Measurements from ENCODE around the gene MACROH2A1.

The MACROH2A1 gene

DNA sequence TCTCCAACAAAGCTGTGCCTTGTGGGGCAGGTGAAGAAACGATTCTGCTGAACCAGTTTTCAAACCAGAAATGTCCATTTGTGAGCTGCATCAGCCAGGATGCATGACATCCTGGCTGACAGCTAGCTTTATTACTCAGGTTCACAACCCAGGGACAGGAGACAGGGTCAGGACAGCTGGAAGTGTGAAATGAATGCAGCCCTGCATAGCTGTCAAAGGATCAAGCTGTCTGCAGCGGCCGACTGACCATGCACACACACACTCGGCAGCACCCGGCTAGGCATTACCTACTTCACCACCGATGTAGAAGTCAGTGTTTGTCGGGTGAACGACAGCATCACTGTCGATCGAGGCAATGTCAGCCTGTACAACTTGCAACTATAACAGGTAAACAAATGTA, 48.5 kb downstream of the MACROH2A1 start:
- no peak for DNase-seq

GRCh38 chr5:135349886-135350285, 49.1 kb downstream of the MACROH2A1 start:
- no peak for DNase-seq

- DNase-seq, result no peak
These were observed 49.6 kb downstream of the MACROH2A1 start for GRCh38 chr5:135349451-135349850.

DNA sequence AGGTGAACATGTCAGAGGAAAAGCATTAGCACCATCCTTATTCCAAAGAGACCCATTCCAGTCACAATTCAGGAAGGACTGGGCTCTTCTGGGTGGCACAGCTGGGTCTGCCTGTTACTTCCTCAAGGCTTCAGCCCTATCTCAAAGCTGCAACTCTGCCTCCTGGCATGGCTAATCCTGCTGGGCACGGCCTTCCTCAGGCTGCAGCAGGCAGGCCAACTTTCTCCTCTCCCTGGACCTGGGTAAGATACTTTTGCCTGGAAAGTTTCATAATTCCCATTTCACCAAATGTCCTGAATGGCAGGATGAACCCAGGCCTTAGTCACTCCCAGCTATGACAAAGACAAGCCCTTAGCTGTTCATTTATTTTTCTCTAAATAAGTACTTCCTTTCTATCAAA, 50.1 kb downstream of the MACROH2A1 start:
- DNase-seq, result no peak

DNA sequence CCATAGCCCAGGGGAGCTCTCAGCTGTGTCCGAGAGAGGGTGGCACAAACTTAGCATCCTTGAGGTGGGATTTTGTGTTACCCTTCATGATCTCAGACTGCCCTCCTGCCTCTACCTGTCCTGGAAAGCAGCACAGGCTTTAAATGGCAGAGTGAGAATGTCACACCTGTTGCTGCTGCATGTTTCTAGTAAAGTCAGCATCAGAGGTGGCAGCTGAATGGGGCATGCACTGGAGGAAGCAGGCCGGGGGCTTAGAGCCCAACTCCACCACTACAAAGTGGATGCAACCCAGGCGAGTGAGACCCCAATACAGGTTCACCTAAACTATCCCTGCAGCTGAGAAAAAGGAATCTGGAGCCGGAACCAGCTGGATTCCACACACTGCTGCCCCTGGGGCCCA, 51.6 kb downstream of the MACROH2A1 start:
- no peak for DNase-seq

- DNase-seq, result no peak
These were observed 52.9 kb downstream of the MACROH2A1 start for GRCh38 chr5:135345956-135346731.

DNA sequence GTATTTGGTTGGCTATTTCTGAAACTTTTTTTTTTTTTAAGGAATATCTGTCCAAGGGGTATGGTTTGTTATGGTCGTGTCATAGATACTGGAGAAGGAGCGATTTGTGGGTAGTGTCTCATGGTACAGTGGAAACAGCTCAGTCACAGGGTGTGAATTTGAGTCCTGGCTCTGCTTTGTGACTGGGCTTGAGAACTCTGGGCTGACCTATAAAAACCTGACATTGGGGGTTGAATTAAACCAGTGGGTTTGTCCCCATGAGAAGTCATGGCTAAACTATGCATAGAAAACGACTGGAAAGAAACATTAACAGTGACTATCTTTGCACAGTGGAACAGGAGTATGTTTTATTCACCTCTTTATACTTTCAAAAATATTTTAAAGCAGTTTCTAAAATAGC, 54.7 kb downstream of the MACROH2A1 start:
- no peak for DNase-seq

DNA sequence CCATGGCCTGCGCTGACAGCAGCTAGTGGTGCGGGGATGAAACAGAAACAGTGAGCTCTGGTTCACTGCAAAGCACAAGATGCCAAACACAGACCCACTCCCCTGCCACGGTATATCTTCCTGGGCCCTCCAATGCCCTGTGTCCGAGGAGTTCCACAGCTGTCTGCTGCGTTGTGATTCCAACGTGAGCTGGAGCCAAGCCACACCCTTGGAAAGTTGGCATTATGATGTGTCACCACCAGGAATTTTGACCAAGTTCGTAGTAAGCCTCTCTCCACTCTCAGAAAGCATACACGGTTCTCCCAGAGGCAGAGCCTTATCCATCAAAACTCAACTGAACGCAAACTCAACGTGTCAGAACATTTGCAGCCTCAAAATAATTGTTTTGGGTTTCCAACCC, 55.6 kb downstream of the MACROH2A1 start:
- DNase-seq, result no peak

GRCh38 chr5:135342551-135342875, 56.5 kb downstream of the MACROH2A1 start:
- no peak for DNase-seq

DNA sequence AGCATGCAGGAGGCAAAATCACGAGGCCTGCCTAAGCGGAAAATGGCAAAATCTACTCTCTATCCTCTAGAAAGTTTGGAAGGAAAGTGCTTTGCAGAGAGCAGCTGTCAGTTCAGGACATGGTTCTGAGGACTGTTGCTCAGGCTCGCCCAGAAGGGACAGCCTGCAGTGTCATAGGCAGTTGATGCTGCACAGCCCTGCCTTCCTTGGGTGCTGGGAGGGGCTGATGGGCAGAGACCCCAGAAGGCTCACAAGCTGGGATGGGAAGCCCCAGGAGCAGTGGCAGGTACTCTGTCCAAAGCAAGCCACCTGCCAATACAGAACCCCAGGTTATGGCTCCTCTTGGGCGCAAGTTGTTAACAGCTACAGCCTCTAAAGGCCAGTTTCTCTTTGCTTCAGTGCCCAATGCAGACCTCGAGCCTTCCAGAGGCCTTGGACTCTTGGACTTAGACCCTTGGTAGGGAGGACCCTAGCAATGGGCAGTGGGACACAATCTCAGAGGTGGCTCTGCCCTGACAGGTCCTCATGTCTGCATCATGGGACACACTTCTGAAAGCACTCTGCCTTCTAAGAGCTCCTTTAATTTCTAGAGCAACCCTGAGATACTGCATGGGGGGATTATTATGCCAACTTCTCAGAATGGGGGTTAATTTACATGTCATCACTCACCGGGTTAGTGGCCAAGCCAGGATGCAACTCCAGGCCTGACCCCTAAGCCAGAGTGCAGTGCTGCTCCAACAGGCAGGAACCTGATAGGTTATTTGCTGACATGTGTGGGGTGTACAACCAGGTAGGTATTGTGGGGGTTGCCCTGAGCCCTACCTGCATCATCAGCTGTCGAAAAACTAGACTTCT, 57.1 kb downstream of the MACROH2A1 start:
- no peak for DNase-seq

- DNase-seq, result no peak
These were observed 57.9 kb downstream of the MACROH2A1 start for GRCh38 chr5:135341016-135341666.

DNA sequence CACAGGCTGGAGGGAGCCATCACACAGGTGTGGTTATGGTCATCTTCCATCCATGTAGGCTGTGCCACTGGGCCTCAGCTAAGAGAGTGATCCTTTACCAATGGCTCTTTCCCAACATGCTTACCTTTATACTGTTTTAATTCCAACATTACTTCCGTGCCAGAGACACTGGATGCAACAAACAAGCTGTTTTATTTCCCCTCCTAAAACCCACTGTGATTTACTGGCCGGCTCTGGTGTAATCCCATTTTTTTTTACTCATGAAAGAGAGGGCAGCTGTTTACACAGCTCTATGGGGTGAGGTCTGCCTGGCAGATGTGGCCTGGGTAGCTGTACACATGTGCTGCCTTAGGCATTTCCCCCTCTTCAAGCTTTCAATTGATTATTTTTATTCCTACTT, 58.5 kb downstream of the MACROH2A1 start:
- no peak for DNase-seq

DNA sequence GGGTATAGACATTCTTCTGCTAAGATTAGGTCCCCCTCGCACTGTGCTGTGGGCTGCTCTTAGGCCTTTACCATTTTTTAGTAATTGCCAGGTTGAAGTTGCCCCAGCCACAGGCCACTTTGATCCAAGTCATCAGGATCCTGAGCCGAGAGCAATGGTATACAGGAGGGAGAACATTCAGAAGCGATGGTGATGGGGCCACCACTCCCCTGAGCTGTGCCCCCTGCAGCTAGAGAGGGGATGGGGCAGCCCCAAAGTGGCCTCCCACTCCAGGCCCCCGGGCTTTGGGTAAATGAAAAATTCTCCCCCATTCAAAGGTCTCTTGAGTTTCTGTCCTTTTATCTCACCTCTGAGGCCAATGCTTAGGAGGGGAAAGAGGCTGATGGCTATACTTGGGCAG, 59.4 kb downstream of the MACROH2A1 start:
- DNase-seq, result no peak

DNA sequence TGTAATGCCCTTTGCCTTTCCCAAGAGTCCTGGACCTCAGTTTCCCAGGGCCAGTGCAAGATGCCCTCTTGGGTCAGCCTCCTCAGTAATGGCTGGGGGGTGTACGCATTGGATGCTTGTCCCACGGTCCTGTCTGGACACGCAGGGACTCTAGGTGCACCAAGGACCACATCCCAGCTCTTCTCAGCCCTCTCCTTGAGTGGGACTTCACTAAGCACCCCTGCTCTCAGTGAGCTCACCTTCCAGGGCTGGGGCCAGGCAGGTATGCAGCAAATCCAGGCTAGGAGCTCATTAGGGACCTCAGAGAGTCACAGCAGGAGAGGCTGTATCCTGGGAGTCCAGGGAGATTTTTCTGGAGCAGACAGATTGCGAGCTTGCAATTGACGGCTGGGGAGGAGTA, 59.8 kb downstream of the MACROH2A1 start:
- no peak for DNase-seq

- no peak for DNase-seq
These were observed 62.0 kb downstream of the MACROH2A1 start for GRCh38 chr5:135337064-135337463.

- DNase-seq, result no peak
These were observed 63.8 kb downstream of the MACROH2A1 start for GRCh38 chr5:135335031-135335828.

DNA sequence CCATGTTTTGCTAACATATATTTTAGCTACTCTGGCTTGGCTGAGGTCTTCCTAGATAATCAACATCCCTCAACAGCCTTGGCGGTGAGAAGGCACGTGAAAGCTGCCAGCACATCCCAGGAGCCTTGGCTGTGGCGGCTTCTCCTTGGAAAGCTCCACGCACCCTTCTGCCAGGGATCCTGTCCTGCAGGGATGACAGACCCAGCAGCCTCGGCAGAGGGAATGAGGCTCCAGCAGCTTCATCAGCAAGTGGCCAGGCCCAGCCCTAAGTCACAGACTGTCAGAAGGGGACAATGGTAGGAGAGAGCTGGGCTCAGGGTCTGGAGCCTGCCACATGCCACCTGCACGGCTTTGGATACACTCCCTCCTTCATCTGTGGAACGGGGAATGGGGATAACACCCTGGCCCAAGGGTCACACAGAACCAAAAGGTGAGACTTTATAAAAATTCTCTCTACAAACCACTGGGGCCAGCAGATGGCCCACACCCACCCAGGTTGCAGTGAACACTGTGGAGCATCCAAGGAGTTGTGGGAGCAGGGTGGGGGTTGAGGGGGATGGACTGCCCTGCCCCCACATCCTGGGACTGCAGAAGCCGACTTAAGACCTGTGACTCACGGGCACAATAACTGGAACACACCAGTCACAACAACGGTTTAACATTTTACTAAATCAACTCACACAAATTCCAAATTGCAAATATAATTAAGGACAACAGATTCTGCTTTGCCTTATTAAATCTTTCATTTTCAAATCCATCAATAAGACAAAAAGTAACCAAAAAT, 65.1 kb downstream of the MACROH2A1 start:
- no peak for DNase-seq

GRCh38 chr5:135332519-135333150, 66.4 kb downstream of the MACROH2A1 start:
- peak; percentile 53 for DNase-seq

GRCh38 chr5:135331612-135332011, 67.4 kb downstream of the MACROH2A1 start:
- no peak for DNase-seq

GRCh38 chr5:135330798-135331096, 68.3 kb downstream of the MACROH2A1 start:
- no peak for DNase-seq

GRCh38 chr5:135329913-135330797, 68.9 kb downstream of the MACROH2A1 start:
- DNase-seq, result no peak

Measured in NCI-H774 (cell line).